Measurements from ENCODE around the gene MS4A15. TPM values are rescaled to one million over a fixed set of nuclear protein-coding genes. Genes with fewer than 3 reads are reported as not detected.

Gene MS4A15
- total RNA-seq, 1 experiment from 2014 or later, result not detected

DNA sequence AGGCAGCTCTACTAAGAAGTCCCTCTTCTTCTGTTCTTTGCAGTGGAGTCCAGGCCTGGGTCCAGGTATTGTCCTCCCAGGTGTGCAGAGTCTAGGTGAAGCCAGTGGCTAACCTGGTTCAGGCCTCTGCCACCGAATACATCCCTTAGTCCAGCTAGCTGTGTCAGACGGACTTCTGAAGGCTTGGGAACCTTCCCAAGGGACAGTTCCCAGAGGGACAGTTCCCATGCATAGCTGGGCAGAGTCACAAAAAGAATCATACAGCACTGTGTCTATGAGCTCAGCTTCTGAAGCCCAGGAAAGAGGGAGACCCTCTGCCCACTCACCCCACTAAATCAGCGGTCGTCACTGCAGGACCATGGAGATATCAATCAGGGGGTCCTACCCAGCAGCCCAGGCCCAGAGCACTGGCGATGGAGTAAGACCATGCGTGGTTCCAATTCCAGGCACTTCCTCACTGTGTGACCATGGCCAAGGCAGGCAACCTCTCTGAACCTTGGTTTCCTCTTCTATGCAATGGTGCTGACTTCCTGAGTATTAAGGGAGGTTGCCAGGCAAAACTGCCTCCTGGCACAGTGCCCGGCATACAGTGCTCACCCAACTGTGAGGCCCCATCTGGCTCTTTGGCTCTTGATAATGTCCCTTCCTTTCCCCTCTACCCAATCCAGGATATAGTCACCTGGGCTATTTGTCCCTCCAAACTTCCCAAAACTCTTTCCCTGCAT lies 31.9 kb downstream of the MS4A15 start:
- Mint-ChIP-seq H3K4me3 (ENCODE audit: low read depth, unreplicated experiment) (no peak overlapping the region), H3K4me1 (ENCODE audit: low read depth, unreplicated experiment) (no peaks in the 10 kb centered on the region), H3K36me3 (ENCODE audit: insufficient read depth, unreplicated experiment) (no peaks in the 10 kb centered on the region), H3K9me3 (ENCODE audit: low read depth, unreplicated experiment) (peaks cover 6% of the 10 kb centered on the region), H3K27ac (ENCODE audit: unreplicated experiment) (no peak overlapping the region), H3K27me3 (ENCODE audit: unreplicated experiment) (peaks cover 61% of the 10 kb centered on the region)
- intact Hi-C loops (cut with micrococcal nuclease; ENCODE audit: unreplicated experiment), result no loop called here
- TF ChIP-seq, protein P1, sequence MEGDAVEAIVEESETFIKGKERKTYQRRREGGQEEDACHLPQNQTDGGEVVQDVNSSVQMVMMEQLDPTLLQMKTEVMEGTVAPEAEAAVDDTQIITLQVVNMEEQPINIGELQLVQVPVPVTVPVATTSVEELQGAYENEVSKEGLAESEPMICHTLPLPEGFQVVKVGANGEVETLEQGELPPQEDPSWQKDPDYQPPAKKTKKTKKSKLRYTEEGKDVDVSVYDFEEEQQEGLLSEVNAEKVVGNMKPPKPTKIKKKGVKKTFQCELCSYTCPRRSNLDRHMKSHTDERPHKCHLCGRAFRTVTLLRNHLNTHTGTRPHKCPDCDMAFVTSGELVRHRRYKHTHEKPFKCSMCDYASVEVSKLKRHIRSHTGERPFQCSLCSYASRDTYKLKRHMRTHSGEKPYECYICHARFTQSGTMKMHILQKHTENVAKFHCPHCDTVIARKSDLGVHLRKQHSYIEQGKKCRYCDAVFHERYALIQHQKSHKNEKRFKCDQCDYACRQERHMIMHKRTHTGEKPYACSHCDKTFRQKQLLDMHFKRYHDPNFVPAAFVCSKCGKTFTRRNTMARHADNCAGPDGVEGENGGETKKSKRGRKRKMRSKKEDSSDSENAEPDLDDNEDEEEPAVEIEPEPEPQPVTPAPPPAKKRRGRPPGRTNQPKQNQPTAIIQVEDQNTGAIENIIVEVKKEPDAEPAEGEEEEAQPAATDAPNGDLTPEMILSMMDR (IDR thresholded peaks at IDR 0.05; ENCODE audit: unreplicated experiment), result no peak
- no peak for DNase-seq
- BruUV-seq (replicated peaks), result no TSS peak
- CTCF ChIA-PET, result no interaction called here

DNA sequence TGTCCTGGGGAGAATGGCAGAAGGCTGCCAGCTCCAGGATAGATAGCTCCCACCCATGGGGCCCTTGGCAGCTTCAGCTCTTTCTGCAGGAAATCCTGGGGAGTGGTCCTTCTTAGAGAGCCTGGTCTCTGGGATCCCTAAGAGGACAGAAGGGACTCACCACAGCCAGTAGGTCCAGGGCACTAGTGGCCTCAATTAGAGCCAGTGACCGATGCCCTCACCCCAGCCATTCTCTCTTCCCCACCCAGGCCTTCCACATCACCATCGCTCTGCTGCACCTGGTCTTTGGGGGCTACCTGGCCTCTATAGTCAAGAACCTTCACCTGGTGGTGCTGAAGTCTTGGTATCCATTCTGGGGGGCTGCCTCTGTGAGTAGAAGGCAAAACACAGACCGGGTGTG lies 34.1 kb downstream of the MS4A15 start:
- Mint-ChIP-seq H3K36me3 (ENCODE audit: insufficient read depth, unreplicated experiment) (no peaks in the 10 kb centered on the region), H3K27me3 (ENCODE audit: unreplicated experiment) (peaks cover 71% of the 10 kb centered on the region), H3K4me1 (ENCODE audit: low read depth, unreplicated experiment) (no peaks in the 10 kb centered on the region), H3K9me3 (ENCODE audit: low read depth, unreplicated experiment) (peaks cover 6% of the 10 kb centered on the region), H3K4me3 (ENCODE audit: low read depth, unreplicated experiment) (no peak overlapping the region), H3K27ac (ENCODE audit: unreplicated experiment) (no peak overlapping the region)
- BruUV-seq (replicated peaks), result no TSS peak
- intact Hi-C loops (cut with micrococcal nuclease; ENCODE audit: unreplicated experiment), result no loop called here
- CTCF ChIA-PET, result interaction anchor here (1.4 kb wide), 1 partner anchor 9 kb away, joined by 4 read pairs; no protein-coding TSS in a partner anchor
- DNase-seq, result no peak
- TF ChIP-seq, protein P1 (IDR thresholded peaks at IDR 0.05; ENCODE audit: unreplicated experiment), result no peak

DNA sequence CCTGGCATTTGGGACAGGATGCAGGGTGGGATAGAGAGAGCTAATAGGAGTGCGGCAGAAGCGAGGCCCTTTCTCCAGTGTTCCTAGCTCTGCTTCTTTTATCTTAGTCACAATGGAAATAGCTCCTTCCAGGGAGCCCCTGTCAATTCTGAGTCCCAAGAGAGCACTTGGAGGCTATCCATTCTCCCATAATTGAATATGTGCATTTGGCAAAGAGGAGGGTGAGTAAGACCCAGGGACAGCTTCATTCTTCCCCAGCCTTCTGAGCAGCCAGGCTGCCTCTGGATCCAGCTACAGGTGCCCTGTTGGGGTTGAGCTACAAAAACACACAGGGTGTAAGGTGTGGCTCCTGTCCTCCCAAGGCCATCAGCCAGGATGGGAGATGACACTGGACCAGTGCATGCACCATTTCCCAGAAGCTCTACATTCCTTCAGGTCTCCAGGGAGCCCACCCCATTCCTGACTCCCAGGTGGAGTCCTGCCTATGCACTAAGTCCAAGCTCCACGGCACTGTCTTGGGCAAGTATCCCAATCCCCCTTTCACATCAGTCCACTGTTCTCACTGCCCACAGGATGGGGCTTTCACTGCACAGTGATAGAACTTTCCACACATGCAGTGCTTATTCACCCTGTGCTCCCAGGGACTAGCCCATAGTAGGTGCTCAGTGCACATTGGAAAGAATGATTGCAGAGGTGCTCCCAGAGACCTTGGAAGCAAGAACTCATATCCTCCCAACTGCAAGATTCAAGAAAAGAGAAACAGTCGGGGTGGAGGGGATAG lies 34.7 kb downstream of the MS4A15 start:
- TF ChIP-seq, protein P1 (IDR thresholded peaks at IDR 0.05; ENCODE audit: unreplicated experiment), result no peak
- H3K4me1 Mint-ChIP-seq (ENCODE audit: low read depth, unreplicated experiment), result no peaks in the 10 kb centered on the region
- peaks cover 6% of the 10 kb centered on the region for H3K9me3 Mint-ChIP-seq (ENCODE audit: low read depth, unreplicated experiment)
- no peak overlapping the region for H3K27ac Mint-ChIP-seq (ENCODE audit: unreplicated experiment)
- no TSS peak for BruUV-seq (replicated peaks)
- H3K4me3 Mint-ChIP-seq (ENCODE audit: low read depth, unreplicated experiment), result no peak overlapping the region
- CTCF ChIA-PET, result interaction anchor here (1.4 kb wide), 1 partner anchor 8 kb away, joined by 4 read pairs; no protein-coding TSS in a partner anchor
- intact Hi-C loops (cut with micrococcal nuclease; ENCODE audit: unreplicated experiment), result no loop called here
- peaks cover 71% of the 10 kb centered on the region for H3K27me3 Mint-ChIP-seq (ENCODE audit: unreplicated experiment)
- no peak for DNase-seq
- no peaks in the 10 kb centered on the region for H3K36me3 Mint-ChIP-seq (ENCODE audit: insufficient read depth, unreplicated experiment)

DNA sequence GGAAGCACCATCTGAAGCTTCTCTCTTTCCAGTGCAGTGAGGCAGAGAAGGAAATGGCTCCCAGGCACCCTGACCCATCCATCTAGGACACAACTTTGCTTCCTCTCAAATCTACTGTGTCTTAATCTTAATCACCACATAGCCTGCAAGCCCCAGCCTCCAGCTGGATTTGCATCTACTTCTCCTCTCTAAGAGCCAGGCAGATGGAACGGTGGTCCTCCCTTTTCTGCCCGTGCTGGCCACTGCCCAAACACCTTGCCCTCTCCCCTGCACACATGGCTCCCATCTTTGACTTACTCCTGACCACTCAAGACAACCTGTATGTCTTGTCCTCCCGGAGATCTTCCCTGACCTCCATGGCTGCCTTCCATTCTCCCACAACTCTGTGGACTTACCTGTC lies 35.9 kb downstream of the MS4A15 start:
- Mint-ChIP-seq H3K4me1 (ENCODE audit: low read depth, unreplicated experiment) (no peaks in the 10 kb centered on the region), H3K9me3 (ENCODE audit: low read depth, unreplicated experiment) (peaks cover 6% of the 10 kb centered on the region), H3K36me3 (ENCODE audit: insufficient read depth, unreplicated experiment) (no peaks in the 10 kb centered on the region), H3K4me3 (ENCODE audit: low read depth, unreplicated experiment) (no peak overlapping the region), H3K27me3 (ENCODE audit: unreplicated experiment) (peaks cover 72% of the 10 kb centered on the region), H3K27ac (ENCODE audit: unreplicated experiment) (no peak overlapping the region)
- intact Hi-C loops (cut with micrococcal nuclease; ENCODE audit: unreplicated experiment), result no loop called here
- no TSS peak for BruUV-seq (replicated peaks)
- CTCF ChIA-PET, result no interaction called here
- no peak for DNase-seq
- TF ChIP-seq, protein P1 (IDR thresholded peaks at IDR 0.05; ENCODE audit: unreplicated experiment), result no peak
